KG1 (cell line): Measurements from ENCODE around the gene NUP62CL.
A peak's percentile ranks its signal among the peaks of the same experiment; 100 is the strongest.

Experiments
- DNase-seq: peaks from one replicate; lab custom pipeline; 2025; lab: John Stamatoyannopoulos, UW

NUP62CL gene

DNA sequence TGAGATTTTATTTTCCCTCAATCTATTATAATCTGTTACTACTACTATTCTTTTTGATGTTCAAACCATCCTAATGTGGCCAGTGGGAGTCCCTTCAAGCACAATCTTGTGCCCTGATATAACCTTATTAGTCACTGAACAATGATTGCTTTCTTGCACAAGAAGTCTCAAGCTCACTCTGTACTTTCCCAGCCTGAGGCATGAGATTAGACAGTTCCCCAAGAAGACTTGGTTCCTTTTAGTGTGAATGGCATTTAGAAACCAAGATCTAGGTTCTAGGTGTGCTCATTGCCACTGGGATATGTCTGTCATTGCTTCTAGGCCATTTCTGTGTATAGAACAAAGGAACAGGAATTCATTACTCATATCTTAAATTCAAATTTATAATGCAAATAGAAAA is 59.6 kb downstream of the NUP62CL start:
- no peak for DNase-seq

GRCh38 chrX:107135965-107136307 is 70.3 kb downstream of the NUP62CL start:
- no peak for DNase-seq

DNA sequence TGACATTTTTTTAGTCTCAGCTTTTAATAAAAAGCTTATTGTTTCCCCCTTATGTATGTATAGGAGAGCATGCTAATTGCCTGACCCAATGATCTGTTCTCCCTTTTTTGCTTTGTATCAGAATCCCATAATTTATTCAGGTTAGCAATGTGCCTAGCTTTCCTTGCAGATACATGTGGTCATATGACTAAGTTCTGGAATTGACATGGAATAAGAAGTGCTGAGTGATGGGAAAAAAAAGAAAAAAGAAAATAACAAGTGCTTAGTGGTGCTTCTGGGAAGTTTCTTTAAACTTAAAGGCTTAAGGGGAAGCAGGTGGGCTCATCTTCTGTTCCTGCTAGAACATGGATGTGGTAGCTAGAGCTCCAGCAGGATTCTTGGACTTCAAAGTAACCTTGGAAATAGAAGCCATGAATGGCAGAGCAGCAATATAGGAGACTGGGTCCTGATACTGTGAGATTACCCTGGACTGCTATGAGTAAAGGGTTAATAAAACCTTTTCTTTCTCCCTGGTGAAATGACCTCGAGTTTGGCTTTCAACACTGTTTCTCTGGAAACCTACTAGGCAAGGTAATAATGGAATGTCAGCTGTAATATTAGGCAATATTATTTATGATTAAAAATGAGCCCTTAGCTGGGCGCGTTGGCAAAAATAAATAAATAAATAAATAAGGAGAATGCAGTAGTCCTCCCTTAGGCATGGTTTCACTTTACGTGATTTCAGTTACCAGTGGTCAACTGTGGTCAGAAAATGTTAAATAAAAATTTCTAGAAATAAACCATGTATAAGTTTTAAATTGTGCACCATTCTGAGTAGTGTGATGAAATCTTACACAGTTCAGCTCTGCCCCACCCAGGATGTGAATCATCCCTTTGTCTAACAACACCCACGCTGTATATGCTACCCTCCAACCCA is 70.9 kb downstream of the NUP62CL start:
- no peak for DNase-seq

GRCh38 chrX:107123750-107124149 is 82.5 kb downstream of the NUP62CL start:
- DNase-seq, result no peak

- DNase-seq, result no peak
Measured at GRCh38 chrX:107119283-107119682, 87.0 kb downstream of the NUP62CL start.

DNA sequence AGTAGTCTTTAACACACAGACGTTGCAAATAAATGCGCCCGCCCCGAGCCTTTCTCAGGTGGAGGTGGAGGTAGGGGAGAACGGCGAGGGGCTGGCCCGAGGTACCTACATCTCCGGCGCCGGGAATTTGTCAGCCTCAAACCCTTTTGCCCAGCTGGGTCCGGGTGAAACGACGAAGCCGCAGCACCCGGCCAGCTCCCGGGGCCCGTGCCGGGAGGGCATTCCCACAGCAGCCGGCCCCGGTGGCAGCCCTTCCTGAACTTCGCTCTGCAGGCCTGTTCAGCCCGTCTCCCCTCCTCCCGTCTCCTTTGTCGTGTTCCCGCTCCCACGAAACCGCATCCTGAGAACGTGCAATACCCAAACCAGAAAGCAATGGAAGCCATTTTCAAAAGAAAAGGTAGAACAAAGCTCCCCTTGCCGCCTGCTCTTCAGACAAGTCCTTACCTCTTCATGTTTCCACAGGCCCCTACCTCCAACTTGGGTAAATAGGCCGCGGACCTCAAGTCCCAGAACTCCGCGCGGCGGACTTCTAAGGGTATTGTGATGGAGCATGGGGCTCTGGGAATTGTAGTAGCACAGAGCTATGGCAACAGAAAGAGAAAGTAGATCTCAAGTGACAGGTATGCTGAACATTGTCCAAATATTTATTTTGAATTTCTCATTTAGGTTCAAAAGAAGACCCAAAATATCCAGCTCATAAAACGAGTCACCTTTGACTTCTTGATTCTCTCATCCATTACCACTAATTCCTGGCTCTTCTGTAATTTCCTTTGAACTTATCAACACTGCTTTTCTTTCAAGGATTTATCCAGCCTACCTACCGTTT is 87.7 kb downstream of the NUP62CL start, which contains the start of gene RBM41:
Gene RBM41, minus strand, starts transcription at position 501 of the 826 bp plus-strand sequence. Its CDS starts 49 bp downstream, at position 452.
- DNase-seq, result peak; percentile 26

DNA sequence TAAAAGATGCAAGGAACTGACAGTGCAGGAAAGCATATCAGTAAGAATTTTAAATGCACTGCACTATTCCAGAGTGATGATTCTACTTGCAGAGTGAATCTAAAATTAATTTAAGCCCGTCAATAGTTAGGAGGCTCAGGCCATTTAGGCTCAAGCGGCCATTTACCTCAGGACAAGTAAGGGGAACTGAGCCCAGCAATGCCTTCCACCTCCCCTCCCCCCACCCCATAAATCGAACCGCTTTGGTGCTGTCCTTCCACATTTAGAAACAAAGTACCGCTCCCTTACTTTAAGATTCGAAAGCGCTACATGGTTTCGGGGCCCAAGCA is 88.3 kb downstream of the NUP62CL start:
- DNase-seq, result no peak

DNA sequence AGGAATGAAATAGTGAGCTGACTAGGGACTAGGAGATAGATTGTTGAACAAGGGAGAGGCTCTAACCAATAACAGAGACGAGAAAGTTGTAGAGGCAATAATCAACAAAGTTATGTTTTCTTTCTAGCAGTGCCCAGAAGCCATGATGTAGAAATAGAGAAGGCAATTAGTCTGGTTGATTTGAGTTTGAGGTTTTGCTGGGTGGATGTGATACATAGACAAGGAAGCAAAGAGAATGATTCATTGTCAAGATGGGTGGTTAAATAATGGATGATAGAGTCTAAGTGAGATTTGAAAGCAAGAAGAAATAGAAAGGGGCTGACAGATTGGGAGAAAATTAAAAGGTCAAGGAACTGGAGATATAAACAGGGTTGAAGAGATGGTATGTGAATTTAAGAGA is 98.8 kb downstream of the NUP62CL start:
- DNase-seq, result no peak

- no peak for DNase-seq
Measured at GRCh38 chrX:107102980-107103379, 103.3 kb downstream of the NUP62CL start.

DNA sequence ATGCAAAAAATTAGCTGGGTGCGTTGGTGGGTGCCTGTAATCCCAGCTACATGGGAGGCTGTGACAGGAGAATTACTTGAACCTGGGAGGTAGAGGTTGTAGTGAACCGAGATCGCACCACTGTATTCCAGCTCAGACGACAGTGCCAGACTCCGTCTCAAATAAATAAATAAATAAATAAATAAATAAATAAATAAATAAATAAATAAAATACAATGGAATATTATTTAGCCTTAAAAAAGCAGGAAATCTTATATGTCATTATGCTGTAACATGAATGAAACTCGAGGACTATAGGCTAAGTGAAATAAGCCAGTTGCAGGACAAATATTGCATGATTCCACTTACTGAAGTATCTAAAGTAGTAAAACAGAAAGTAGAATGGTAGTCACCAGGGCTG is 130.1 kb downstream of the NUP62CL start:
- DNase-seq, result no peak
